Activated naive CD4-positive, alpha-beta T cell treated with anti-CD3 and anti-CD28 coated beads, Interleukin-2, amount 50 U/mL, for 24 hours (primary cell): ENCODE results near the gene EPHA6.
"Not testable (repeated sequence)": the region's sequence is repeated elsewhere in the genome, so short reads cannot be mapped to it uniquely, and the experiment has no call there.

Source experiments
- H3K27ac Mint-ChIP-seq: one replicate; pipeline ENCODE4 v1.8.0; 2021; ENCODE audit warnings: mild to moderate bottlenecking, mixed read lengths
- H3K27me3 Mint-ChIP-seq: one replicate; pipeline ENCODE4 v1.8.0; 2021; ENCODE audit warnings: mixed read lengths
- H3K36me3 Mint-ChIP-seq: one replicate; pipeline ENCODE4 v1.8.0; 2021; ENCODE audit warnings: mixed read lengths
- H3K4me1 Mint-ChIP-seq: one replicate; pipeline ENCODE4 v1.8.0; 2021; ENCODE audit warnings: mixed read lengths
- H3K4me3 Mint-ChIP-seq: one replicate; pipeline ENCODE4 v1.8.0; 2021; ENCODE audit warnings: mild to moderate bottlenecking, mixed read lengths
- H3K9me3 Mint-ChIP-seq: one replicate; pipeline ENCODE4 v1.8.0; 2021; ENCODE audit warnings: mixed read lengths

EPHA6 gene

GRCh38 chr3:97576221-97576620 is 761.8 kb downstream of the EPHA6 start:
- no peaks in the 10 kb centered on the region for H3K4me1 Mint-ChIP-seq
- no peaks in the 10 kb centered on the region for H3K36me3 Mint-ChIP-seq
- no peaks in the 10 kb centered on the region for H3K27me3 Mint-ChIP-seq
- no peak overlapping the region for H3K4me3 Mint-ChIP-seq
- peaks cover 5% of the 10 kb centered on the region for H3K9me3 Mint-ChIP-seq
- no peak overlapping the region for H3K27ac Mint-ChIP-seq

- Mint-ChIP-seq H3K36me3 (no peaks in the 10 kb centered on the region), H3K9me3 (peaks cover 5% of the 10 kb centered on the region), H3K4me1 (no peaks in the 10 kb centered on the region), H3K27ac (no peak overlapping the region), H3K4me3 (no peak overlapping the region), H3K27me3 (no peaks in the 10 kb centered on the region)
Observed at GRCh38 chr3:97579365-97579764, 765.0 kb downstream of the EPHA6 start.

GRCh38 chr3:97610626-97611025 is 796.2 kb downstream of the EPHA6 start:
- Mint-ChIP-seq H3K27ac (no peak overlapping the region), H3K4me1 (no peaks in the 10 kb centered on the region), H3K36me3 (no peaks in the 10 kb centered on the region), H3K9me3 (no peaks in the 10 kb centered on the region), H3K4me3 (no peak overlapping the region), H3K27me3 (no peaks in the 10 kb centered on the region)

GRCh38 chr3:97612632-97613031 is 798.2 kb downstream of the EPHA6 start:
- H3K36me3 Mint-ChIP-seq, result no peaks in the 10 kb centered on the region
- no peak overlapping the region for H3K4me3 Mint-ChIP-seq
- no peaks in the 10 kb centered on the region for H3K27me3 Mint-ChIP-seq

GRCh38 chr3:97613139-97613538 is 798.7 kb downstream of the EPHA6 start:
- H3K4me3 Mint-ChIP-seq, result no peak overlapping the region
- peaks cover 11% of the 10 kb centered on the region for H3K9me3 Mint-ChIP-seq
- H3K27ac Mint-ChIP-seq, result no peak overlapping the region

More at GRCh38 chr3:97612632-97613031, 798.2 kb downstream of the EPHA6 start:
- H3K4me1 Mint-ChIP-seq, result no peaks in the 10 kb centered on the region
- peaks cover 6% of the 10 kb centered on the region for H3K9me3 Mint-ChIP-seq
- no peak overlapping the region for H3K27ac Mint-ChIP-seq

GRCh38 chr3:97620514-97620913 is 806.1 kb downstream of the EPHA6 start:
- not testable (repeated sequence) for H3K27ac Mint-ChIP-seq, H3K27me3 Mint-ChIP-seq, H3K36me3 Mint-ChIP-seq, H3K4me3 Mint-ChIP-seq, H3K4me1 Mint-ChIP-seq
- peaks cover 13% of the 10 kb centered on the region for H3K9me3 Mint-ChIP-seq

More at GRCh38 chr3:97613139-97613538, 798.7 kb downstream of the EPHA6 start:
- Mint-ChIP-seq H3K4me1 (no peaks in the 10 kb centered on the region), H3K27me3 (no peaks in the 10 kb centered on the region), H3K36me3 (no peaks in the 10 kb centered on the region)

- H3K4me3 Mint-ChIP-seq, result no peak overlapping the region
- H3K9me3 Mint-ChIP-seq, result peaks cover 4% of the 10 kb centered on the region
- peaks cover 2% of the 10 kb centered on the region for H3K27me3 Mint-ChIP-seq
- H3K36me3 Mint-ChIP-seq, result no peaks in the 10 kb centered on the region
- no peaks in the 10 kb centered on the region for H3K4me1 Mint-ChIP-seq
- H3K27ac Mint-ChIP-seq, result no peak overlapping the region
Observed at GRCh38 chr3:97636465-97636864, 822.1 kb downstream of the EPHA6 start.

- no peak overlapping the region for H3K4me3 Mint-ChIP-seq
- no peaks in the 10 kb centered on the region for H3K27me3 Mint-ChIP-seq
- H3K27ac Mint-ChIP-seq, result no peak overlapping the region
- no peaks in the 10 kb centered on the region for H3K9me3 Mint-ChIP-seq
- no peaks in the 10 kb centered on the region for H3K36me3 Mint-ChIP-seq
- no peaks in the 10 kb centered on the region for H3K4me1 Mint-ChIP-seq
Observed at GRCh38 chr3:97646932-97647331, 832.5 kb downstream of the EPHA6 start.

- no peaks in the 10 kb centered on the region for H3K9me3 Mint-ChIP-seq
- no peaks in the 10 kb centered on the region for H3K36me3 Mint-ChIP-seq
- H3K4me1 Mint-ChIP-seq, result no peaks in the 10 kb centered on the region
- H3K4me3 Mint-ChIP-seq, result no peak overlapping the region
- no peaks in the 10 kb centered on the region for H3K27me3 Mint-ChIP-seq
- no peak overlapping the region for H3K27ac Mint-ChIP-seq
Observed at GRCh38 chr3:97647441-97647982, 833.1 kb downstream of the EPHA6 start.

GRCh38 chr3:97655971-97656370 is 841.6 kb downstream of the EPHA6 start:
- peaks cover 3% of the 10 kb centered on the region for H3K27me3 Mint-ChIP-seq
- no peak overlapping the region for H3K4me3 Mint-ChIP-seq
- no peaks in the 10 kb centered on the region for H3K36me3 Mint-ChIP-seq
- no peaks in the 10 kb centered on the region for H3K9me3 Mint-ChIP-seq
- H3K27ac Mint-ChIP-seq, result no peak overlapping the region
- no peaks in the 10 kb centered on the region for H3K4me1 Mint-ChIP-seq

- no peak overlapping the region for H3K4me3 Mint-ChIP-seq
- no peaks in the 10 kb centered on the region for H3K4me1 Mint-ChIP-seq
- no peaks in the 10 kb centered on the region for H3K36me3 Mint-ChIP-seq
- H3K27ac Mint-ChIP-seq, result no peak overlapping the region
- no peaks in the 10 kb centered on the region for H3K9me3 Mint-ChIP-seq
- H3K27me3 Mint-ChIP-seq, result peaks cover 3% of the 10 kb centered on the region
Observed at GRCh38 chr3:97656638-97657037, 842.2 kb downstream of the EPHA6 start.

GRCh38 chr3:97658668-97659285 is 844.4 kb downstream of the EPHA6 start:
- no peak overlapping the region for H3K4me3 Mint-ChIP-seq
- H3K27ac Mint-ChIP-seq, result no peak overlapping the region
- H3K4me1 Mint-ChIP-seq, result no peaks in the 10 kb centered on the region
- no peaks in the 10 kb centered on the region for H3K36me3 Mint-ChIP-seq
- H3K9me3 Mint-ChIP-seq, result no peaks in the 10 kb centered on the region
- H3K27me3 Mint-ChIP-seq, result peaks cover 3% of the 10 kb centered on the region

GRCh38 chr3:97662264-97662663 is 847.9 kb downstream of the EPHA6 start:
- no peak overlapping the region for H3K27ac Mint-ChIP-seq
- no peaks in the 10 kb centered on the region for H3K9me3 Mint-ChIP-seq
- no peaks in the 10 kb centered on the region for H3K36me3 Mint-ChIP-seq
- peaks cover 7% of the 10 kb centered on the region for H3K27me3 Mint-ChIP-seq
- H3K4me1 Mint-ChIP-seq, result no peaks in the 10 kb centered on the region
- H3K4me3 Mint-ChIP-seq, result no peak overlapping the region

GRCh38 chr3:97662762-97663161 is 848.4 kb downstream of the EPHA6 start:
- no peak overlapping the region for H3K27ac Mint-ChIP-seq
- H3K36me3 Mint-ChIP-seq, result no peaks in the 10 kb centered on the region
- no peaks in the 10 kb centered on the region for H3K4me1 Mint-ChIP-seq
- H3K27me3 Mint-ChIP-seq, result peaks cover 7% of the 10 kb centered on the region
- no peak overlapping the region for H3K4me3 Mint-ChIP-seq
- H3K9me3 Mint-ChIP-seq, result no peaks in the 10 kb centered on the region

- no peaks in the 10 kb centered on the region for H3K4me1 Mint-ChIP-seq
- no peaks in the 10 kb centered on the region for H3K9me3 Mint-ChIP-seq
- H3K27me3 Mint-ChIP-seq, result peaks cover 6% of the 10 kb centered on the region
- H3K4me3 Mint-ChIP-seq, result no peak overlapping the region
- no peak overlapping the region for H3K27ac Mint-ChIP-seq
- H3K36me3 Mint-ChIP-seq, result no peaks in the 10 kb centered on the region
Observed at GRCh38 chr3:97665896-97666295, 851.5 kb downstream of the EPHA6 start.

- H3K27ac Mint-ChIP-seq, result no peak overlapping the region
- H3K27me3 Mint-ChIP-seq, result peaks cover 4% of the 10 kb centered on the region
- no peak overlapping the region for H3K4me3 Mint-ChIP-seq
- H3K36me3 Mint-ChIP-seq, result no peaks in the 10 kb centered on the region
- no peaks in the 10 kb centered on the region for H3K9me3 Mint-ChIP-seq
- H3K4me1 Mint-ChIP-seq, result no peaks in the 10 kb centered on the region
Observed at GRCh38 chr3:97670952-97671351, 856.6 kb downstream of the EPHA6 start.
